ENCODE results near the gene FOXA3. TPM values are rescaled to one million over a fixed set of nuclear protein-coding genes. Genes with fewer than 3 reads are reported as not detected.

FOXA3 gene
- total and polyA plus RNA-seq, 10 of the 15 experiments (the other 5 are each of a cell fraction or from before 2014, with no cell fraction given): 0.04 to 0.83 (median 0.11) TPM; not detected in 5

DNA sequence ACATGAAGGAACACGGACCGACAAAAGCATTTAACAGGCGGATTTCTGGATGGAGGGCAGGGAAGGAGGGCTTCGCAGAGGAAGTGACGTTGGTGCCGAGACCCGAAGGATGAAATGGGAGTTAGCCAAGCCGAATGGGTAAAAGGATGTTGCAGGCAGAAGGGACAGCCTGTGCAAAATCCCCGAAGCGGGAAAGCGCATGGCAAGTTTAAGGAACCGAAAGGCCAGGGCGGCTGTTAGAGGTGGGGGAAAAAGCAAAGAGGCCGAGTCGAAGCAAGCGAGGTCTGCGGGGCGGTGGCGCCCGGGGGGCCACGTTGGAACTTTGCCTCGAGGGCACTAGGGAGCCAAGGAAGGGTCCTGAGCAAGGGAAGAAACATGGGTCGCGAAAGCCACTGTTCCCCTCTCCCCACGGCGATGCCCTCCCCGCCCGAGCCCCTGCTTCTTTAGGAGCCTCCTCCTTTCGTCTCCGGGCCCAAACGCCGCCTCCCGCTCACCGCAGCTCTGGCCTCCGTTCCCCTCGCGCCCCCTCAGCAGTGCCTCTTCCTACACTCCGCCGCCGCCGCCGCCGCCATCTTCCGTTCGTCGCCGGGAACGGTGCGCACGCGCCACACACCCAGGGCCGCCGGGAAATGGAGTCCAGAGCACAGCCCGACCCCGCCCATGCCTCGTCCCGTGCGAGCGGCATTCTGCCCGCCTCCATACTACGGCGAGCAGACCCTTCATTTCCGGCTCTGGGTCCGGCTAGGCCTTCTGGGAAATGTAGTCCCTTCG is 1.4 kb upstream of the FOXA3 start, which contains the start of gene SYMPK (continued):
- TF ChIP-seq, protein P1, sequence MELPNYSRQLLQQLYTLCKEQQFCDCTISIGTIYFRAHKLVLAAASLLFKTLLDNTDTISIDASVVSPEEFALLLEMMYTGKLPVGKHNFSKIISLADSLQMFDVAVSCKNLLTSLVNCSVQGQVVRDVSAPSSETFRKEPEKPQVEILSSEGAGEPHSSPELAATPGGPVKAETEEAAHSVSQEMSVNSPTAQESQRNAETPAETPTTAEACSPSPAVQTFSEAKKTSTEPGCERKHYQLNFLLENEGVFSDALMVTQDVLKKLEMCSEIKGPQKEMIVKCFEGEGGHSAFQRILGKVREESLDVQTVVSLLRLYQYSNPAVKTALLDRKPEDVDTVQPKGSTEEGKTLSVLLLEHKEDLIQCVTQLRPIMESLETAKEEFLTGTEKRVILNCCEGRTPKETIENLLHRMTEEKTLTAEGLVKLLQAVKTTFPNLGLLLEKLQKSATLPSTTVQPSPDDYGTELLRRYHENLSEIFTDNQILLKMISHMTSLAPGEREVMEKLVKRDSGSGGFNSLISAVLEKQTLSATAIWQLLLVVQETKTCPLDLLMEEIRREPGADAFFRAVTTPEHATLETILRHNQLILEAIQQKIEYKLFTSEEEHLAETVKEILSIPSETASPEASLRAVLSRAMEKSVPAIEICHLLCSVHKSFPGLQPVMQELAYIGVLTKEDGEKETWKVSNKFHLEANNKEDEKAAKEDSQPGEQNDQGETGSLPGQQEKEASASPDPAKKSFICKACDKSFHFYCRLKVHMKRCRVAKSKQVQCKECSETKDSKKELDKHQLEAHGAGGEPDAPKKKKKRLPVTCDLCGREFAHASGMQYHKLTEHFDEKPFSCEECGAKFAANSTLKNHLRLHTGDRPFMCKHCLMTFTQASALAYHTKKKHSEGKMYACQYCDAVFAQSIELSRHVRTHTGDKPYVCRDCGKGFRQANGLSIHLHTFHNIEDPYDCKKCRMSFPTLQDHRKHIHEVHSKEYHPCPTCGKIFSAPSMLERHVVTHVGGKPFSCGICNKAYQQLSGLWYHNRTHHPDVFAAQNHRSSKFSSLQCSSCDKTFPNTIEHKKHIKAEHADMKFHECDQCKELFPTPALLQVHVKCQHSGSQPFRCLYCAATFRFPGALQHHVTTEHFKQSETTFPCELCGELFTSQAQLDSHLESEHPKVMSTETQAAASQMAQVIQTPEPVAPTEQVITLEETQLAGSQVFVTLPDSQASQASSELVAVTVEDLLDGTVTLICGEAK (IDR thresholded peaks at IDR 0.05; ENCODE audit: borderline replicate concordance): peak; percentile 96
- TF ChIP-seq RELA (IDR thresholded peaks at IDR 0.05; ENCODE audit: borderline replicate concordance, partially characterized antibody) (peak; percentile 86), EED (IDR thresholded peaks at IDR 0.05; ENCODE audit: low read depth) (peak; percentile 81), IKZF1 (conservative IDR thresholded peaks at IDR 0.05) (peak; percentile 100), NR2C2 (IDR thresholded peaks at IDR 0.05; ENCODE audit: borderline replicate concordance, control insufficient read depth, insufficient read length, low read depth) (no peak), RAD51 (IDR thresholded peaks at IDR 0.05) (peak; percentile 83; the same call in 1 of the 2 replicates), BHLHE40 (IDR thresholded peaks at IDR 0.05; ENCODE audit: borderline replicate concordance in 1 of 2, low read depth in 2 of 2, low read length in 1 of 2) (peak; percentile 99 to 100), NFYB (IDR thresholded peaks at IDR 0.05; ENCODE audit: insufficient read depth, low read depth, low read length) (no peak), E2F4 (IDR thresholded peaks at IDR 0.05; ENCODE audit: low read depth, low read length) (0 out of 2 replicates have a peak, but pooled peaks have one; percentile 41), PAX5 (IDR thresholded peaks at IDR 0.05; ENCODE audit: borderline replicate concordance, low read depth, low read length) (0 out of 2 replicates have a peak, but pooled peaks have one; percentile 5), DPF2 (IDR thresholded peaks at IDR 0.05) (peak; percentile 88), ZNF622 (IDR thresholded peaks at IDR 0.05) (no peak), CBFB (IDR thresholded peaks at IDR 0.05; ENCODE audit: low read depth) (peak; percentile 37; the same call in 1 of the 2 replicates), MYB (IDR thresholded peaks at IDR 0.05; ENCODE audit: borderline replicate concordance, low read depth, low read length) (no peak)
- TF ChIP-seq, protein P2, sequence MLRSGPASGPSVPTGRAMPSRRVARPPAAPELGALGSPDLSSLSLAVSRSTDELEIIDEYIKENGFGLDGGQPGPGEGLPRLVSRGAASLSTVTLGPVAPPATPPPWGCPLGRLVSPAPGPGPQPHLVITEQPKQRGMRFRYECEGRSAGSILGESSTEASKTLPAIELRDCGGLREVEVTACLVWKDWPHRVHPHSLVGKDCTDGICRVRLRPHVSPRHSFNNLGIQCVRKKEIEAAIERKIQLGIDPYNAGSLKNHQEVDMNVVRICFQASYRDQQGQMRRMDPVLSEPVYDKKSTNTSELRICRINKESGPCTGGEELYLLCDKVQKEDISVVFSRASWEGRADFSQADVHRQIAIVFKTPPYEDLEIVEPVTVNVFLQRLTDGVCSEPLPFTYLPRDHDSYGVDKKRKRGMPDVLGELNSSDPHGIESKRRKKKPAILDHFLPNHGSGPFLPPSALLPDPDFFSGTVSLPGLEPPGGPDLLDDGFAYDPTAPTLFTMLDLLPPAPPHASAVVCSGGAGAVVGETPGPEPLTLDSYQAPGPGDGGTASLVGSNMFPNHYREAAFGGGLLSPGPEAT (IDR thresholded peaks at IDR 0.05; ENCODE audit: low read depth): peak; percentile 74; the same call in 1 of the 2 replicates
- TF ChIP-seq, protein P3, sequence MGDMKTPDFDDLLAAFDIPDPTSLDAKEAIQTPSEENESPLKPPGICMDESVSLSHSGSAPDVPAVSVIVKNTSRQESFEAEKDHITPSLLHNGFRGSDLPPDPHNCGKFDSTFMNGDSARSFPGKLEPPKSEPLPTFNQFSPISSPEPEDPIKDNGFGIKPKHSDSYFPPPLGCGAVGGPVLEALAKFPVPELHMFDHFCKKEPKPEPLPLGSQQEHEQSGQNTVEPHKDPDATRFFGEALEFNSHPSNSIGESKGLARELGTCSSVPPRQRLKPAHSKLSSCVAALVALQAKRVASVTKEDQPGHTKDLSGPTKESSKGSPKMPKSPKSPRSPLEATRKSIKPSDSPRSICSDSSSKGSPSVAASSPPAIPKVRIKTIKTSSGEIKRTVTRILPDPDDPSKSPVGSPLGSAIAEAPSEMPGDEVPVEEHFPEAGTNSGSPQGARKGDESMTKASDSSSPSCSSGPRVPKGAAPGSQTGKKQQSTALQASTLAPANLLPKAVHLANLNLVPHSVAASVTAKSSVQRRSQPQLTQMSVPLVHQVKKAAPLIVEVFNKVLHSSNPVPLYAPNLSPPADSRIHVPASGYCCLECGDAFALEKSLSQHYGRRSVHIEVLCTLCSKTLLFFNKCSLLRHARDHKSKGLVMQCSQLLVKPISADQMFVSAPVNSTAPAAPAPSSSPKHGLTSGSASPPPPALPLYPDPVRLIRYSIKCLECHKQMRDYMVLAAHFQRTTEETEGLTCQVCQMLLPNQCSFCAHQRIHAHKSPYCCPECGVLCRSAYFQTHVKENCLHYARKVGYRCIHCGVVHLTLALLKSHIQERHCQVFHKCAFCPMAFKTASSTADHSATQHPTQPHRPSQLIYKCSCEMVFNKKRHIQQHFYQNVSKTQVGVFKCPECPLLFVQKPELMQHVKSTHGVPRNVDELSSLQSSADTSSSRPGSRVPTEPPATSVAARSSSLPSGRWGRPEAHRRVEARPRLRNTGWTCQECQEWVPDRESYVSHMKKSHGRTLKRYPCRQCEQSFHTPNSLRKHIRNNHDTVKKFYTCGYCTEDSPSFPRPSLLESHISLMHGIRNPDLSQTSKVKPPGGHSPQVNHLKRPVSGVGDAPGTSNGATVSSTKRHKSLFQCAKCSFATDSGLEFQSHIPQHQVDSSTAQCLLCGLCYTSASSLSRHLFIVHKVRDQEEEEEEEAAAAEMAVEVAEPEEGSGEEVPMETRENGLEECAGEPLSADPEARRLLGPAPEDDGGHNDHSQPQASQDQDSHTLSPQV (IDR thresholded peaks at IDR 0.05): no peak

All from GM12878 (cell line).